PC-3 (cell line): Measurements from ENCODE around the gene XCL2. TPM values are rescaled to one million over a fixed set of nuclear protein-coding genes. Genes with fewer than 3 reads are reported as not detected.

ENCODE experiments used
- ATAC-seq: fragments of 200-7000 bp; cut with Tn5 transposase; 2 replicates; pipeline ENCODE4 v1.9.1; 2020; ENCODE audit warnings: mild to moderate bottlenecking, moderate library complexity
- BruUV-seq: library from RNA; stranded (reverse); fragments of 400-500 nt; replicated peaks from 2 replicates; lab custom pipeline; 2021; lab: Mats Ljungman, UMichigan
- CTCF ChIA-PET: fragments of 300-600 bp; sonication (Branson Sonifier 250); formaldehyde crosslinking; loops from one replicate; lab custom pipeline; 2022; ENCODE audit warnings: antibody characterized with exemption; lab: Charles Lee
- POLR2A ChIA-PET: fragments of 300-600 bp; sonication (Branson Sonifier 250); formaldehyde crosslinking; loops from one replicate; lab custom pipeline; 2022; ENCODE audit warnings: antibody characterized with exemption; ENCODE audit not compliant: unreplicated experiment; lab: Charles Lee
- DNase-seq: peaks from one replicate; pipeline ENCODE4 v3.0.0-alpha.2; 2015
- H2AFZ ChIP-seq: fragments of 300-600 bp; sonication (generic); 2 replicates; pipeline ENCODE4 v1.6.0; 2016; ENCODE audit warnings: antibody characterized with exemption, low read length
- H3F3A ChIP-seq: fragments of 300-600 bp; sonication (generic); one replicate; pipeline ENCODE4 v1.6.0; 2017; ENCODE audit warnings: antibody characterized with exemption, low read length, control low read depth, mild to moderate bottlenecking; ENCODE audit not compliant: unreplicated experiment
- H3K27ac ChIP-seq: fragments of 300-600 bp; sonication (generic); 2 replicates; pipeline ENCODE4 v1.5.1; 2016; ENCODE audit warnings: mild to moderate bottlenecking, low read length
- H3K27me3 ChIP-seq: fragments of 300-600 bp; sonication (generic); 2 replicates; pipeline ENCODE4 v1.6.1; 2016; ENCODE audit warnings: low read length, mixed read lengths
- H3K36me3 ChIP-seq: fragments of 300-600 bp; sonication (generic); 2 replicates; pipeline ENCODE4 v1.6.1; 2016; ENCODE audit warnings: low read depth, mixed run types, low read length, mixed read lengths
- H3K4me1 ChIP-seq: fragments of 300-600 bp; sonication (generic); 2 replicates; pipeline ENCODE4 v1.5.1; 2016; ENCODE audit warnings: low read length; ENCODE audit not compliant: insufficient read depth
- H3K4me2 ChIP-seq: fragments of 300-600 bp; sonication (generic); 2 replicates; pipeline ENCODE4 v1.6.0; 2016; ENCODE audit warnings: low read length
- H3K4me3 ChIP-seq: fragments of 300-600 bp; sonication (generic); 2 replicates; pipeline ENCODE4 v1.5.1; 2016; ENCODE audit warnings: mild to moderate bottlenecking, low read length, mixed read lengths
- H3K79me2 ChIP-seq: fragments of 300-600 bp; sonication (generic); 2 replicates; pipeline ENCODE4 v1.6.1; 2017; ENCODE audit warnings: low read length, mixed read lengths
- H3K9ac ChIP-seq: fragments of 300-600 bp; sonication (generic); 2 replicates; pipeline ENCODE4 v1.6.0; 2016; ENCODE audit warnings: mild to moderate bottlenecking, low read length
- H3K9me2 ChIP-seq: fragments of 300-600 bp; sonication (generic); replicated peaks from 2 replicates; pipeline ENCODE4 v1.6.1; 2016; ENCODE audit warnings: mixed run types, low read length, mixed read lengths
- H3K9me3 ChIP-seq: fragments of 300-600 bp; sonication (generic); 2 replicates; pipeline ENCODE4 v1.6.1; 2016; ENCODE audit warnings: low read length, mixed read lengths
- H4K20me1 ChIP-seq: fragments of 300-600 bp; sonication (generic); 2 replicates; pipeline ENCODE4 v1.6.1; 2016; ENCODE audit warnings: low read length, mixed read lengths
- EZH2 ChIP-seq: fragments of 300-600 bp; sonication (generic); IDR thresholded peaks from one replicate; pipeline ENCODE4 v1.6.1; 2017; ENCODE audit warnings: antibody characterized with exemption, mild to moderate bottlenecking, low read length; ENCODE audit not compliant: unreplicated experiment
- EZH2phosphoT487 ChIP-seq: fragments of 300-600 bp; sonication (generic); IDR thresholded peaks from 2 replicates; pipeline ENCODE4 v1.6.1; 2018; ENCODE audit warnings: mild to moderate bottlenecking, antibody characterized with exemption, low read length, borderline replicate concordance
- intact Hi-C: fragments of 100-400 bp; cut with micrococcal nuclease; formaldehyde crosslinking; loops from 2 replicates; pipeline ENCODE4 v1.9.0; 2023
- total RNA-seq: library from RNA; depleted of rRNA; stranded (reverse); fragments of >200 nt; gene quantifications from 2 replicates; pipeline ENCODE4 v1.2.3, GENCODE V29; 2014
- TF ChIP-seq, protein P1 (sequence below): fragments of 300-600 bp; sonication (generic); conservative IDR thresholded peaks from 2 replicates; pipeline ENCODE4 v1.5.1; 2017; ENCODE audit warnings: antibody characterized with exemption, low read depth, mild to moderate bottlenecking, low read length

Gene XCL2
- total RNA-seq, 1 experiment from 2014 or later = not detected

DNA sequence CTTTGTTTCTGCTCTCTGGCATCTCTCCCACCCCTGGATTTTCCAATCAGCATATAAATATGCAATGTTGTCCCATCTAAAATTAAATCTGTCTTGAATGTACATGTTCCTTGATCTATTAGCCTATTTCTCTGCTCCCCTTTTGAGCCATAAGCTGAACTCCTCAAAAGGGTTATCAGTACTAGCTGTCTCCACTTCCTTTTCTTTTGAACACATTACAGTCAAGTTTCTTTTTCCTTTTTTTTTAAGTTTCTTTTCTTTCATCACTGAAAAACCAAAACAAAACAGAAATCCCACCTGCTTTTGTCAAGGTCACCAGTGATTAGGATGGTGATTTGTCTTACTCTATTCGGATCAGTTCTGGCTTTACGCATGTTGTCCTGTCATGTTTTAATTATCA, 29.3 kb downstream of the XCL2 start:
- BruUV-seq = no TSS peak
- Histone ChIP-seq H2AFZ (no peak overlapping the region), H3K4me2 (no peak overlapping the region), H3F3A (no peaks in the 10 kb centered on the region), H4K20me1 (no peaks in the 10 kb centered on the region), H3K27me3 (0 out of 2 replicates have a peak, but pooled peaks cover 5% of the 10 kb centered on the region), H3K36me3 (no peaks in the 10 kb centered on the region), H3K27ac (no peak overlapping the region), H3K9me2 (no peaks in the 10 kb centered on the region), H3K9ac (no peak overlapping the region), H3K4me1 (no peaks in the 10 kb centered on the region), H3K9me3 (no peaks in the 10 kb centered on the region), H3K4me3 (no peak overlapping the region), H3K79me2 (no peaks in the 10 kb centered on the region)
- intact Hi-C loops = no loop called here
- TF ChIP-seq EZH2phosphoT487 = no peak
- TF ChIP-seq, protein P1, sequence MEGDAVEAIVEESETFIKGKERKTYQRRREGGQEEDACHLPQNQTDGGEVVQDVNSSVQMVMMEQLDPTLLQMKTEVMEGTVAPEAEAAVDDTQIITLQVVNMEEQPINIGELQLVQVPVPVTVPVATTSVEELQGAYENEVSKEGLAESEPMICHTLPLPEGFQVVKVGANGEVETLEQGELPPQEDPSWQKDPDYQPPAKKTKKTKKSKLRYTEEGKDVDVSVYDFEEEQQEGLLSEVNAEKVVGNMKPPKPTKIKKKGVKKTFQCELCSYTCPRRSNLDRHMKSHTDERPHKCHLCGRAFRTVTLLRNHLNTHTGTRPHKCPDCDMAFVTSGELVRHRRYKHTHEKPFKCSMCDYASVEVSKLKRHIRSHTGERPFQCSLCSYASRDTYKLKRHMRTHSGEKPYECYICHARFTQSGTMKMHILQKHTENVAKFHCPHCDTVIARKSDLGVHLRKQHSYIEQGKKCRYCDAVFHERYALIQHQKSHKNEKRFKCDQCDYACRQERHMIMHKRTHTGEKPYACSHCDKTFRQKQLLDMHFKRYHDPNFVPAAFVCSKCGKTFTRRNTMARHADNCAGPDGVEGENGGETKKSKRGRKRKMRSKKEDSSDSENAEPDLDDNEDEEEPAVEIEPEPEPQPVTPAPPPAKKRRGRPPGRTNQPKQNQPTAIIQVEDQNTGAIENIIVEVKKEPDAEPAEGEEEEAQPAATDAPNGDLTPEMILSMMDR = no peak
- no peak for TF ChIP-seq EZH2
- CTCF ChIA-PET = no interaction called here
- DNase-seq (no peak), ATAC-seq (no peak)
- POLR2A ChIA-PET = no interaction called here

DNA sequence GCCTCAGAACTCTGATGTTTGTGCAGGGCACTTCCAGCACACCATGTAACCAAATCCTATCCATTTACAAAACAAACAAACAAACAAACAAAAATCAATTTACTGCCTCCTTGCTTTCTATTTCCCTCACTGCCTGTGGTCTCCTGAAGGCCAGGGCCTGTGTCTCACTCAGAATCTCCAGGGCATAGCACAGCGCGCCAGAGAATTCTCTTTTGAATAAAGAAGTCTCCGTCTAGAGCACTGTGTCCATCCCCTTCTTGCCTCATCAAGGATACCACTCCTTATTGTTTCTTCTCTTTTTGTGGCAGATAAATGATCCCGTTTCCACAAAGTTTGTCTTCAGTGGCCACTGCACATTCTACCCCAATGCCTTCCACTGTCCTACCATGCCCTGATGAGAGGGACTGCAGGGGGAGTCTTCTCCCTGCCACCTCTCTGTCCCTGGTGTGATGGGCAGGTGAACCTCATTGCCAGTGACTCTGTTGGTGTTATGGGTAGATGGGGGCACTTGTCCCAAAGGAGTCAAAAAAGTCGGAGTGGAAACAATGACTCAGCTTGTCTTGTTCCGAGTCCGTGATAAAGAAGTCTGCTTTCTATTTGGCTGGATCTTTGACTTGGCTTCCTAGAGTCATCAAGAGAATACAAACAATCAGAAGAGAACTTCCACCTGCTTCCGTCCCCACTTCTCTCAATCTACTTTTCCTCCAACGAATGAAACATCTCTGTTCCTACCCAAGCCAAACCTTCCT, 30.0 kb downstream of the XCL2 start:
- no peak for ATAC-seq
- Histone ChIP-seq H2AFZ (no peak overlapping the region), H3F3A (no peaks in the 10 kb centered on the region), H3K4me1 (no peaks in the 10 kb centered on the region), H3K4me3 (no peak overlapping the region), H3K9me2 (no peaks in the 10 kb centered on the region), H4K20me1 (no peaks in the 10 kb centered on the region), H3K9me3 (no peaks in the 10 kb centered on the region), H3K27me3 (0 out of 2 replicates have a peak, but pooled peaks cover 5% of the 10 kb centered on the region), H3K4me2 (no peak overlapping the region), H3K27ac (no peak overlapping the region), H3K36me3 (no peaks in the 10 kb centered on the region), H3K9ac (no peak overlapping the region), H3K79me2 (no peaks in the 10 kb centered on the region)
- DNase-seq = no peak
- TF ChIP-seq EZH2phosphoT487 (no peak), EZH2 (no peak)
- TF ChIP-seq, protein P1 = no peak
- CTCF ChIA-PET = no interaction called here
- intact Hi-C loops = no loop called here
- BruUV-seq = no TSS peak
- POLR2A ChIA-PET = no interaction called here

DNA sequence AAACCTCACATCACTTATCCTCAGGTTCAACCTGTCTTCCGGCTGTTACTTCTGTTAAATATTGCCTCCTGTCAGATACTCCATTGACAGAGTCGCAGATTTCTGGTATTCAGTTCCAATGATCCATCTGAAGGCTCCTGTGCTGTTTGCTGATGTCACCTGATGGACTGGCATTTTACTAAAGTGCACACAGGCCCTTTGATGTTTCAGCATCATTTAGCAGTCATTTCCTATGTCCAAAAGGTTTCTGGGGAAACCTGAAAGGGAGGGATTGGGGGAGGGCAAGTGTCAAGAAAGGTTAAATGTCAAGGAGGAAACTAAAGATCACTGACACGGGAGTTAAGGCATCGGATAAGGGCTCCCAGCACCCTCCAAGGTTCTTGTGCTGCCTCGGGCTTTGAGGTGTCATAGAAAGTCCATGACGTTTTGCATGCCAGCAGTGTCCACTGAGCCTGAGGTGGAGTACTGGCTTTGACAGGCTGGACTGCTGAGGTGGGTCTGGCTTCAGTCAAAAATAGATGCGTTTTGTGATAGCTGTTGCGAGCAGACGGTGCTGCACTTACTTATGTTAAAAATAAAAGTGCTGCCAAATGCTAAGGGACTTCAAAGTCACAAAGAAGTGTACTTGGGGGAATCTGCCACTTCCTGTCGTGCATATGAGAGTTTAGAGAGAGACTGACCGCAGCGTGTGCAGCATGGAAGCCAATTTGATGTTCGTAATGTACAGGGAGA, 30.8 kb downstream of the XCL2 start:
- Histone ChIP-seq H3K9ac (no peak overlapping the region), H3K27ac (no peak overlapping the region), H2AFZ (no peak overlapping the region), H3K27me3 (0 out of 2 replicates have a peak, but pooled peaks cover 5% of the 10 kb centered on the region), H3K4me1 (no peaks in the 10 kb centered on the region), H3K9me3 (no peaks in the 10 kb centered on the region), H3K4me2 (no peak overlapping the region), H3F3A (no peaks in the 10 kb centered on the region), H3K4me3 (no peak overlapping the region), H3K36me3 (no peaks in the 10 kb centered on the region), H3K79me2 (no peaks in the 10 kb centered on the region), H4K20me1 (no peaks in the 10 kb centered on the region), H3K9me2 (no peaks in the 10 kb centered on the region)
- no peak for ATAC-seq
- no peak for DNase-seq
- TF ChIP-seq, protein P1 = no peak
- no peak for TF ChIP-seq EZH2phosphoT487
- TF ChIP-seq EZH2 = no peak
- intact Hi-C loops = no loop called here
- ChIA-PET CTCF (no interaction called here), POLR2A (no interaction called here)
- no TSS peak for BruUV-seq
